A549 (cell line): ENCODE data around the gene HLCS. TPM values are rescaled to one million over a fixed set of nuclear protein-coding genes. Genes with fewer than 3 reads are reported as not detected.

Experiments used
- ATAC-seq, 2 experiments: fragments of 200-7000 bp in 1 of 2; fragments of >200 bp in 1 of 2; cut with Nextera tagmentation in 1 of 2; cut with Tn5 transposase in 1 of 2; 3 replicates each; pipeline versions ENCODE4 v1.8.0 to v1.9.1; 2018 to 2020; ENCODE audit warnings: mild to moderate bottlenecking in 1 of 2, moderate library complexity in 1 of 2
- CTCF ChIA-PET: fragments of 300-600 bp; sonication (Branson Sonifier 250); formaldehyde crosslinking; extraction: SDS; loops from one replicate; lab custom pipeline; 2021; ENCODE audit warnings: antibody characterized with exemption, inconsistent platforms; lab: Yijun Ruan, JAX
- POLR2A ChIA-PET: fragments of 350-600 bp; formaldehyde crosslinking; extraction: SDS; loops from one replicate; lab custom pipeline; 2021; ENCODE audit warnings: antibody characterized with exemption, inconsistent platforms; lab: Yijun Ruan, JAX
- DNase-seq, 2 experiments: peaks; one replicate each; pipeline versions ENCODE4 v3.0.0 to v3.0.0-alpha.2; 2011 to 2016; ENCODE audit warnings: low read depth in 1 of 2, low spot score in 1 of 2
- FAIRE-seq: peaks from 2 replicates; lab custom pipeline; 2011; peaks lifted over from hg19 to GRCh38; lab: Jason Lieb, UNC
- H3K27ac ChIP-seq, 2 experiments: fragments of >200 bp; sonication (Bioruptor Twin); formaldehyde crosslinking; 3 replicates each; pipeline ENCODE4 v1.5.1; 2016 to 2017
- H3K4me1 ChIP-seq: fragments of >200 bp; sonication (Bioruptor Twin); formaldehyde crosslinking; 3 replicates; pipeline ENCODE4 v1.6.1; 2016
- H3K4me2 ChIP-seq: fragments of >200 bp; sonication (Bioruptor Twin); formaldehyde crosslinking; 3 replicates; pipeline ENCODE4 v1.6.1; 2016
- H3K4me3 ChIP-seq: fragments of >200 bp; sonication (Bioruptor Twin); formaldehyde crosslinking; 3 replicates; pipeline ENCODE4 v1.5.1; 2016
- H3K9me3 ChIP-seq: fragments of >200 bp; sonication (Bioruptor Twin); formaldehyde crosslinking; 3 replicates; pipeline ENCODE4 v1.6.1; 2016
- CBX2 ChIP-seq: fragments of 200-600 bp; sonication (generic); IDR thresholded peaks from 2 replicates; pipeline ENCODE4 v1.6.1; 2016; ENCODE audit warnings: low read depth, mild to moderate bottlenecking, borderline replicate concordance
- CTCF ChIP-seq: fragments of >200 bp; sonication (Bioruptor Twin); formaldehyde crosslinking; IDR thresholded peaks from 3 replicates; pipeline ENCODE4 v1.5.1; 2016
- EHF ChIP-seq: fragments of 250-450 bp; sonication (Bioruptor Pico); IDR thresholded peaks from 2 replicates; pipeline ENCODE4 v1.5.0; 2020; ENCODE audit warnings: mild to moderate bottlenecking
- EP300 ChIP-seq, 2 experiments: fragments of >200 bp; sonication (Bioruptor Twin); formaldehyde crosslinking; IDR thresholded peaks; 2 replicates in 1 of 2; 3 replicates in 1 of 2; pipeline ENCODE4 v1.6.1; 2016 to 2017
- HDAC2 ChIP-seq: fragments of 200-600 bp; sonication (generic); IDR thresholded peaks from 2 replicates; pipeline ENCODE4 v1.6.1; 2016
- HOXB5 ChIP-seq: fragments of 250-450 bp; sonication (Bioruptor Pico); IDR thresholded peaks from 2 replicates; pipeline ENCODE4 v1.5.0; 2020; ENCODE audit warnings: mild to moderate bottlenecking, moderate library complexity
- JUN ChIP-seq, 2 experiments: fragments of >200 bp; sonication (Bioruptor Twin); formaldehyde crosslinking; IDR thresholded peaks; 2 replicates in 1 of 2; 3 replicates in 1 of 2; pipeline ENCODE4 v1.6.1; 2016 to 2017
- JUNB ChIP-seq: fragments of >200 bp; sonication (Bioruptor Twin); formaldehyde crosslinking; IDR thresholded peaks from 2 replicates; pipeline ENCODE4 v1.6.1; 2016
- KDM5A ChIP-seq: fragments of 200-600 bp; sonication (generic); IDR thresholded peaks from 2 replicates; pipeline ENCODE4 v1.6.1; 2016; ENCODE audit warnings: antibody characterized with exemption, mild to moderate bottlenecking
- MAX ChIP-seq: IDR thresholded peaks from 2 replicates; pipeline ENCODE4 v1.6.1; 2012
- MAZ ChIP-seq: fragments of 150-350 bp; IDR thresholded peaks from 2 replicates; pipeline ENCODE4 v1.6.1; 2014; ENCODE audit warnings: antibody characterized with exemption, low read depth, low read length, borderline replicate concordance
- MYC ChIP-seq: IDR thresholded peaks from 2 replicates; pipeline ENCODE4 v1.6.1; 2012; ENCODE audit warnings: mild to moderate bottlenecking, inconsistent platforms, low read length, improper control_type of control experiment, borderline replicate concordance
- NFE2L2 ChIP-seq: fragments of 150-350 bp; conservative IDR thresholded peaks from 2 replicates; pipeline ENCODE4 v1.6.1; 2014; ENCODE audit warnings: low read length
- NR3C1 ChIP-seq: fragments of >200 bp; sonication (Bioruptor Twin); formaldehyde crosslinking; IDR thresholded peaks from 3 replicates; pipeline ENCODE4 v1.6.1; 2017
- PHF8 ChIP-seq: fragments of 200-600 bp; sonication (generic); IDR thresholded peaks from 2 replicates; pipeline ENCODE4 v1.6.1; 2016; ENCODE audit warnings: low read depth, mild to moderate bottlenecking, antibody characterized with exemption, moderate library complexity, borderline replicate concordance
- RNF2 ChIP-seq: fragments of 200-600 bp; sonication (generic); IDR thresholded peaks from 2 replicates; pipeline ENCODE4 v1.6.1; 2016; ENCODE audit warnings: low read depth, mild to moderate bottlenecking, antibody characterized with exemption, moderate library complexity, borderline replicate concordance
- SREBF2 ChIP-seq: fragments of 450-650 bp; IDR thresholded peaks from 2 replicates; pipeline ENCODE4 v1.6.1; 2014; ENCODE audit warnings: mild to moderate bottlenecking, moderate library complexity
- ZFP36 ChIP-seq: fragments of 450-650 bp; IDR thresholded peaks from 2 replicates; pipeline ENCODE4 v1.6.1; 2014; ENCODE audit warnings: borderline replicate concordance; ENCODE audit not compliant: partially characterized antibody
- WGBS: methylation state at CpG from one replicate; pipeline ENCODE4 v1.1.6; 2017; ENCODE audit errors: missing lambda C conversion rate; 5-methylcytosine and 5-hydroxymethylcytosine counted together
- polyA plus RNA-seq, 4 experiments: library from polyadenylated mRNA; depleted of rRNA in 3 of 4; stranded (reverse); fragments of >200 nt; fragmentation: RNase III in 1 of 4; extraction: RNeasy Plus Mini Kit Qiagen cat#74134 plus additional on column Dnase treatment in 1 of 4; gene quantifications; 2 replicates in 3 of 4; 3 replicates in 1 of 4; pipeline ENCODE4 v1.2.3, GENCODE V29; 2011 to 2017
- TF ChIP-seq, protein P1 (sequence below): fragments of >200 bp; sonication (Bioruptor Twin); formaldehyde crosslinking; IDR thresholded peaks from 2 replicates; pipeline ENCODE4 v1.6.1; 2016

Gene HLCS
- polyA plus RNA-seq, 2 of the 4 experiments (the other 2 are of a cell fraction), result 8.4 to 24.3 TPM

DNA sequence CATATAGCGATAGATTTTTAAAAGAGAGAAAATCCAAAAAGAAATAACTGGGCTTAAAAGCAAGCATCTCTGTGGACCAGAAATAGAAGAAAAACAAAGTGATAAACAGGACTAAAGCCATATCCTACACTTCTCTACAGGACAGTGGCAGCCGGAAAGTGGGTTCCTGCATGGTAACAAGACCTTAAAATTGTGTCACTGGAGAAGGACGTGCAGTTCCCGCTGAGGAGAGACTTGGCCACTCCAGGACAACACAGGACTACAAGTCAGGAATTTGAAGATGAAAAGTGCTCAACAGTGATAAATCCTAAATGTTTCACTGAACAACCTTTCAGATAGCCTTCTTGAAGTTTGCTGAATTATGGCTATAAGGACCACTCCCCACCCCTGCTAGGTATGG lies 1.9 kb upstream of the HLCS start:
- POLR2A ChIA-PET, result no interaction called here

GRCh38 chr21:36966821-36967768 lies 626 bp upstream of the HLCS start:
- ATAC-seq (peak; percentile 55 to 62; a peak in 5 of 6 replicates), DNase-seq (no peak), FAIRE-seq (no peak)
- Histone ChIP-seq H3K4me2 (peak overlapping the region; percentile 79), H3K4me3 (peak overlapping the region; percentile 70), H3K9me3 (no peaks in the 10 kb centered on the region), H3K27ac (peak overlapping the region; percentile 93 to 96), H3K4me1 (peaks cover 13% of the 10 kb centered on the region; the same call in 2 of the 3 replicates)
- TF ChIP-seq CBX2, result no peak
- peak in 1 of 2 experiments; percentile 25; a peak in 1 of 5 replicates for TF ChIP-seq JUN (IDR thresholded peaks at IDR 0.05)
- peak; percentile 25; the same call in 1 of the 2 replicates for TF ChIP-seq PHF8
- TF ChIP-seq CTCF, result no peak
- TF ChIP-seq EP300 (IDR thresholded peaks at IDR 0.05), result no peak
- POLR2A ChIA-PET, result interaction anchor here (0.5 to 1.0 kb wide), 4 partner anchors 16 to 597 kb away, joined by 3 to 4 read pairs (median 3); no protein-coding TSS in a partner anchor
- 60% methylated on average over 10 of the region's 34 CpGs for WGBS
- CTCF ChIA-PET, result interaction anchor here (0.6 to 2.2 kb wide), 3 partner anchors 10 to 23 kb away, joined by 3 to 9 read pairs (median 7); no protein-coding TSS in a partner anchor

More for the DNA sequence above, 1.9 kb upstream of the HLCS start:
- no peaks in the 10 kb centered on the region for H3K9me3 ChIP-seq
- WGBS, result 72% methylated on average over 4 of the region's 4 CpGs
- H3K27ac ChIP-seq, result no peak overlapping the region
- TF ChIP-seq JUNB (no peak), JUN (IDR thresholded peaks at IDR 0.05) (no peak), NFE2L2 (no peak), MAZ (no peak), SREBF2 (no peak)
- TF ChIP-seq, protein P1, sequence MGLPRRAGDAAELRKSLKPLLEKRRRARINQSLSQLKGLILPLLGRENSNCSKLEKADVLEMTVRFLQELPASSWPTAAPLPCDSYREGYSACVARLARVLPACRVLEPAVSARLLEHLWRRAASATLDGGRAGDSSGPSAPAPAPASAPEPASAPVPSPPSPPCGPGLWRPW, result no peak
- H3K4me3 ChIP-seq, result no peak overlapping the region
- no peak overlapping the region for H3K4me2 ChIP-seq
- FAIRE-seq (no peak), ATAC-seq (no peak), DNase-seq (no peak)
- H3K4me1 ChIP-seq, result peaks cover 13% of the 10 kb centered on the region; the same call in 2 of the 3 replicates
- CTCF ChIA-PET, result interaction anchor here (1.7 to 2.2 kb wide), 2 partner anchors 8 to 22 kb away, joined by 7 to 9 read pairs; no protein-coding TSS in a partner anchor

DNA sequence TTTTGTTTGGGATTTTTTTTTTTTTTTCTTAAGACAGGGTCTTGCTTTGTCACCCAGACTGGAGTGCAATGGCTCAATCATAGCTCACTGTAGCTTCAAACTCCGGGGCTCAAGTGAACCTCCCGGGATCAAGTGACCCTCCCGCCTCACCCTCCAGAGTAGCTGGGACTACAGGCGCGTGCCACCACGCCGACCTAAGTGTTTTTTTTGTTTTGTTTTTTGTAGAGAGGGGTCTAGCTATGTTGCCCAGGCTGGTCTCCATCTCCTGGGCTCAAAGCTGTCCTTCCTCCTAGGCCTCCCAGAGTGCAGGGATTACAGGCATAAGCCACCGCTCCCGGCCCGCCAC lies 776 bp downstream of the HLCS start:
- ATAC-seq, result peak in 1 of 2 experiments; percentile 70; a peak in 4 of 6 replicates
- Histone ChIP-seq H3K4me2 (peak overlapping the region; percentile 79), H3K4me3 (peak overlapping the region; percentile 70), H3K27ac (peak overlapping the region; percentile 93 to 96), H3K9me3 (no peaks in the 10 kb centered on the region), H3K4me1 (peaks cover 13% of the 10 kb centered on the region; the same call in 2 of the 3 replicates)
- WGBS, result 8% methylated on average over 10 of the region's 10 CpGs
- no peak for FAIRE-seq
- ChIA-PET POLR2A (interaction anchor here (1.1 kb wide), 1 partner anchor 536 kb away, joined by 4 read pairs; no protein-coding TSS in a partner anchor), CTCF (interaction anchor here (0.6 to 1.0 kb wide), 3 partner anchors 11 to 1020 kb away, joined by 3 to 6 read pairs (median 3); no protein-coding TSS in a partner anchor)
- DNase-seq, result no peak
- no peak for TF ChIP-seq MAX
- no peak for TF ChIP-seq RNF2
- TF ChIP-seq CBX2, result no peak
- no peak for TF ChIP-seq NFE2L2
- no peak for TF ChIP-seq EHF (CRISPR knock-in tag)
- TF ChIP-seq KDM5A, result no peak
- TF ChIP-seq EP300 (IDR thresholded peaks at IDR 0.05), result no peak
- no peak for TF ChIP-seq HOXB5
- TF ChIP-seq HDAC2, result no peak
- no peak for TF ChIP-seq ZFP36
- no peak for TF ChIP-seq NR3C1
- TF ChIP-seq MAZ, result no peak
- TF ChIP-seq MYC, result no peak
